Cardiac atrium fibroblast (primary cell): ENCODE results near the gene C17orf107. TPM values are rescaled to one million over a fixed set of nuclear protein-coding genes. Genes with fewer than 3 reads are reported as not detected.

Experiments
- total RNA-seq: library from RNA; depleted of rRNA; stranded (reverse); fragments of >200 nt; gene quantifications from 2 replicates; pipeline ENCODE4 v1.2.3, GENCODE V29; 2015

C17orf107 gene
- 4.9 and 8.9 TPM in 2 replicates for total RNA-seq

GRCh38 chr17:4899341-4900230 lies at the start of gene C17orf107:
Gene C17orf107 (plus strand): TSS chr17:4899536. CDS start chr17:4899763, 227 bp downstream.

DNA sequence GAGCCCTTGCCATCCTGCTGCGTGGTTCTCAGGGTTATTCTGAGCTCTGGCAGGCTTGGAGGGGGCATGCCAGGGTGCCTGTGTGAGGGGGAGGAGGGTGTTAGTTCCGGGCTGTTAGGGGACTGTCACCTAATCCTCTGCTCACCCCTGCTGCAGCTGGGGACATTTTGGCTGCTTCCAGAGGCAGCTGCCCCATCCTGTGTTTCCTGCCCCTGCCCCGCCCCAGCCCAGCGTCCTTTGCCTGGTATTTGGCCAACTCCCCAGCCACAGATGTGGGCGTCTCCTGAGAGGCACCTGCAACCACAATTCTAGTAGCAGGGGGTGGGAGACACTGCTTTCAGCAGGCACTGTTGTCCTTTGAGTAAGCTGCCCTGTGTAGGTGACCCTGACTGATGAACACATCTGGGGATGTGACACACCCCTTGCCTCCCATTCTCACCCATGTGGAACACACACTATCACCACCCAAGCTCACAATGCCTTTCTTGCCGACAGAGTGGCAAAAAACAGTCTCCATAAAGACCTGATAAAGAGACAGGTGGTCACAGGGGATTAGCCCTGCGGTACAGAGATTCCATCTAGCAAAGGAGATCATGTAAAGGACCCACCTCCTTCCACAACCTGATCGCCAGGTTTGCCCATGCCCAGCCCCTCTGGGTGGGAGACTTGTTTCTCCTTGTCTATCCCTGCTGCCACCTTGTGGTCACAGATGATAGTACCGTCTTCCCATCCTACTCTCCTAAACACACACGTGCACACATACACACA lies 3.9 kb downstream of the C17orf107 start, which contains the start of gene CHRNE:
Gene CHRNE (minus strand): TSS at position 48 of the 768 bp plus-strand sequence. CDS start 35 bp downstream, at position 13.

GRCh38 chr17:4931963-4932362 lies 32.6 kb downstream of the C17orf107 start, which contains the start of gene GP1BA:
Gene GP1BA (plus strand): TSS chr17:4932277. CDS start chr17:4932605, 328 bp downstream.

DNA sequence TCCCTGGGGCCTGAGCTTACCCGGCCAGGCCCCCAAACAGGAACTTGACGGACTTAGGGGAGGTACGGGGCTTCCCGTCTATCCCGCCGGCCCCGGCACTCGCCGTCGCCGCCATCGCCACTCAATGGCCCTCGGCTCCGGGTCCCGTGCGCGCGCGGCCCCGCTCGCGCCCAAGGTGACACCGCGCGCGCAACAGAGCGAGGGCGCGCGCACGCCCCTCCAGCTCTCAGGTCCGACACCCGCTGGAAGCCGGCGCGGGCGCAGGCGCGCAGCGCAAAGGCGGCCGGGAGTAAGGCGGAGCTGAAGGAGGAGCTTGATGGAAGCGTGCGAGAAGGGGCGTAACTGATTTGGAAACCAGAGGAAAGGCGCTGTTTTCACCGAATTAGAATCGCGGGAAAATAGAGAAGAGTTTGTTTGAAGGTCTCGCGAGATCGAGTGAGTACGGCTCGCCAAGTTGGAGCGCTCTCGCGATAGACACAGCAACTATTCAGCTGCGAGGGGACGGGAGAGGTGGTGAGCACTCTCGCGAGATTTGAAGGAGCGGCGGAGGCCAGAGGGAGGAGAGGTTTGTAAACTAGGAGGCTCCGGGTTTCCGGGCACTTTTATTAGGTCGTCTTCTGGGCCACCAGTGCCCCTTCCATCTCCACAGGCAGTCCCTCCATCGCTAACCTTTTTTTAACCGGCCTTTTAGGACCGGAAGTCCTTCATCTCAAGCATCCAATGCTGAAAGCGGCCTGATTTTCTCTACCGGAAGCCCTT lies 40.6 kb downstream of the C17orf107 start, which contains the start of the genes RNF167 and SLC25A11:
Gene RNF167 (plus strand): TSS at position 473 of the 759 bp plus-strand sequence. CDS start 642 bp downstream, outside the sequence.
Gene SLC25A11 (minus strand): TSS at position 251 of the 759 bp plus-strand sequence. CDS start 136 bp downstream, at position 115.

GRCh38 chr17:4948166-4948930 lies 49.0 kb downstream of the C17orf107 start, which contains the start of gene PFN1:
Gene PFN1 (minus strand): TSS chr17:4948530. CDS start chr17:4948394, 136 bp downstream.

DNA sequence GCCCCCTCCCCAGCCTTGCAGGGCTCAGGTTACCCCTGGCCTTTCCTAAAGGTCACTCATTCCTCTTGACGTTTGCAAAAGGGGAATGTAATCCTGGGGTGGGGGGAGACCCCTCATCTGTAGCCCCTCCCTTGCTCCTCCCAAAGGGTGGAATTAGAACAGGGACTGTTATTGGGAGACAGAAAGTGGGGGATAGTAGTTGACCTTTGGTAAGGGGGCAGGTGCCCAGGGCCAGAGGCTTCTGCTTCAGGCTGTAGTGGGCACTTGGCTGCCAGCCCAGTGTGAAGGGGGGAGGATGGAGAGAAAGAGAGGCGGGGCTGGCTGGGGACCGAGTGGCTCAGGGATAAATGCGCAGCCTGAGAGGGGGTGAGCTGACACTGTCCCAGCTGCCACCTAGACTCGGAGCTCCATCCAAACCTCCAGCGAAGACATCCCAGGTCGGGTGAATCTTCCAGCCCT lies 51.4 kb downstream of the C17orf107 start, which contains the start of gene ENO3:
Gene ENO3 (plus strand): TSS at position 374 of the 459 bp plus-strand sequence. CDS start 711 bp downstream, outside the sequence.

Other genes with a start within 250 kb of the C17orf107 start
- gene PELP1, start 195.4 kb upstream of the C17orf107 start, total RNA-seq, result 18.3 and 31.6 TPM in 2 replicates
- gene ARRB2, start 188.9 kb upstream of the C17orf107 start, total RNA-seq, result 3.9 and 4.3 TPM in 2 replicates
- gene MED11, start 168.1 kb upstream of the C17orf107 start, total RNA-seq, result 8.4 and 17.5 TPM in 2 replicates
- gene ZMYND15, start 159.7 kb upstream of the C17orf107 start, total RNA-seq, result 0.16 TPM in 1 of 2 replicates, not detected in the other
- 1.6 and 6.8 TPM in 2 replicates for gene CXCL16, start 159.6 kb upstream of the C17orf107 start, total RNA-seq
- gene TM4SF5, start 127.7 kb upstream of the C17orf107 start, total RNA-seq, result not detected in 2 replicates
- gene VMO1, start 113.2 kb upstream of the C17orf107 start, total RNA-seq, result 0.18 TPM in 1 of 2 replicates, not detected in the other
- not detected in 2 replicates for gene GLTPD2, start 110.6 kb upstream of the C17orf107 start, total RNA-seq
- gene PSMB6, start 103.4 kb upstream of the C17orf107 start, total RNA-seq, result 159 and 177 TPM in 2 replicates
- gene PLD2, start 92.4 kb upstream of the C17orf107 start, total RNA-seq, result 13.9 and 19.5 TPM in 2 replicates
- gene MINK1, start 66.2 kb upstream of the C17orf107 start, total RNA-seq, result 23.8 TPM in 2 replicates
- gene CHRNE, start 3.6 kb downstream of the C17orf107 start, total RNA-seq, result 0.72 and 0.81 TPM in 2 replicates
- gene GP1BA, start 32.7 kb downstream of the C17orf107 start, total RNA-seq, result not detected in 2 replicates
- 37.5 and 40.3 TPM in 2 replicates for gene SLC25A11, start 40.5 kb downstream of the C17orf107 start, total RNA-seq
- gene RNF167, start 40.7 kb downstream of the C17orf107 start, total RNA-seq, result 53.0 and 53.6 TPM in 2 replicates
- 672 and 1,023 TPM in 2 replicates for gene PFN1, start 49.0 kb downstream of the C17orf107 start, total RNA-seq
- 1.3 TPM in 1 of 2 replicates, not detected in the other for gene ENO3, start 51.6 kb downstream of the C17orf107 start, total RNA-seq
- gene SPAG7, start 68.3 kb downstream of the C17orf107 start, total RNA-seq, result 43.7 and 50.1 TPM in 2 replicates
- 17.5 and 21.7 TPM in 2 replicates for gene CAMTA2, start 88.1 kb downstream of the C17orf107 start, total RNA-seq
- 0.54 TPM in 1 of 2 replicates, not detected in the other for gene INCA1, start 98.0 kb downstream of the C17orf107 start, total RNA-seq
- 57.9 and 62.5 TPM in 2 replicates for gene KIF1C, start 98.4 kb downstream of the C17orf107 start, total RNA-seq
- gene SLC52A1, start 135.9 kb downstream of the C17orf107 start, total RNA-seq, result 0.18 TPM in 1 of 2 replicates, not detected in the other
- 0.72 and 0.81 TPM in 2 replicates for gene ZFP3, start 178.9 kb downstream of the C17orf107 start, total RNA-seq
- 3.1 and 6.5 TPM in 2 replicates for gene ZNF232, start 212.3 kb downstream of the C17orf107 start, total RNA-seq
- gene USP6, start 216.5 kb downstream of the C17orf107 start, total RNA-seq, result not detected in 2 replicates